D721Med (cell line): Measurements from ENCODE around the gene TNIP1.

Experiments used
- DNase-seq: peaks from one replicate; pipeline ENCODE4 v3.0.0; 2011; ENCODE audit warnings: low spot score; ENCODE audit not compliant: insufficient read length
- FAIRE-seq: peaks from 2 replicates; lab custom pipeline; 2011; peaks lifted over from hg19 to GRCh38; lab: Jason Lieb, UNC
- TF ChIP-seq, protein P1 (sequence below): IDR thresholded peaks from 2 replicates; pipeline ENCODE4 v1.5.1; 2012; ENCODE audit warnings: mild to moderate bottlenecking, control low read depth; ENCODE audit not compliant: insufficient read depth; ENCODE audit errors: missing control alignments

Gene TNIP1

DNA sequence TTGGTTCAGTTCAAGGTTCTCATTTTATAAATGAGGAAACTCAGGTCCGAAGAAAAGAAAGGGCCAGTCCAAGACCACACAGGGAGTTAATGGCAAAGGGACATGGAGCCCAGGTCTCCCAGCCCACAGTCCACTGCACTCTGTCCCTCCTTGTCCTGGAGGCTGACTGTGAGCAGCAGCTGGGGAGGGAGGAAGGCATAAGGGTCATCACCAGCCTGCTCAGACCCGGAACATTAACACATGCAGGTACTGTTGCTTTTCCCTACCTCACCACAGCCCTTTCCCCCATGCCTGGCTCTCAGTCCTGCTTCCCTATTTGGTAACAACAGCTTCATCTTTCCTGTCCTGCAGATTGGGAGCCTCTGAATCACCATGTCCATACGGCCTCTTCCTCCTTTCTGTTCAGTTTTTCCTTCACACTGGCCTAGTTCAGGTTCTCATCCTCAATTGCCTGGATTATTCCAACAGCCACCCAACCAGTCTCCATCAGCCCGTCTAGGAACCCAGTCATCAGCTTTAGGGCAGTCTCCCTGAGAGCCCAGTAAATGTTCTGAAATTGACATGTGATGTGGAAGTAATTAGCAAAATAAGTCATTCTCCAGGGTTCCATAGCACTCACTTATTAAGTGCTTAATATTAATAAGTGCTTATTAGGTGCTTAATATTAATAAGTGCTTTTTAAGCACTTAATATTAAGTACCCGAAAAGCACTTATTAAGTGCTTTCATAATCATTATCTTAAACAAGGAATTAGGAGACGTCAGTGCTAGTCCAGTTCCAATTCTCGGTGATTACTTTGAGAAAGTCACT, 56.2 kb downstream of the TNIP1 start:
- no peak for DNase-seq
- FAIRE-seq = no peak
- TF ChIP-seq, protein P1, sequence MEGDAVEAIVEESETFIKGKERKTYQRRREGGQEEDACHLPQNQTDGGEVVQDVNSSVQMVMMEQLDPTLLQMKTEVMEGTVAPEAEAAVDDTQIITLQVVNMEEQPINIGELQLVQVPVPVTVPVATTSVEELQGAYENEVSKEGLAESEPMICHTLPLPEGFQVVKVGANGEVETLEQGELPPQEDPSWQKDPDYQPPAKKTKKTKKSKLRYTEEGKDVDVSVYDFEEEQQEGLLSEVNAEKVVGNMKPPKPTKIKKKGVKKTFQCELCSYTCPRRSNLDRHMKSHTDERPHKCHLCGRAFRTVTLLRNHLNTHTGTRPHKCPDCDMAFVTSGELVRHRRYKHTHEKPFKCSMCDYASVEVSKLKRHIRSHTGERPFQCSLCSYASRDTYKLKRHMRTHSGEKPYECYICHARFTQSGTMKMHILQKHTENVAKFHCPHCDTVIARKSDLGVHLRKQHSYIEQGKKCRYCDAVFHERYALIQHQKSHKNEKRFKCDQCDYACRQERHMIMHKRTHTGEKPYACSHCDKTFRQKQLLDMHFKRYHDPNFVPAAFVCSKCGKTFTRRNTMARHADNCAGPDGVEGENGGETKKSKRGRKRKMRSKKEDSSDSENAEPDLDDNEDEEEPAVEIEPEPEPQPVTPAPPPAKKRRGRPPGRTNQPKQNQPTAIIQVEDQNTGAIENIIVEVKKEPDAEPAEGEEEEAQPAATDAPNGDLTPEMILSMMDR = no peak

DNA sequence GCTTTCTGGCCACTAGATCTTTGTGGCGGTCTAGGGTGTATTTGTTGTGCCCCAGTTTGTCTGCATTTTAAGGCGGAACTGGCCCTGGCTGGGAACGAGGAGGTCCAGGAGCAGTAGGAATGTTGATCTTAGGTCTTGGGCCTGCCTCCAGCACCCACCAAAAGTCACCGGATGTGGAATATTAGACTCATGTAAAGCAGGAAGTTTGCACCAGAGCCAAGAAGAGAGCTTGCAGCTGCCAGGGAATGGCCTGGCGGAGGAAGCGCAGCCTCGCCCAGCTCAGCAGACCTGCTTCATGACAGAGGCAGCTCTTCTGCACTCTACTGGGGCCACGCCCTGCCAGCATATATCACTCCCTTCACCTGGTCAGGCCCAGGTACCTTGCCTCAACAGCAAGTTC, 57.2 kb downstream of the TNIP1 start:
- DNase-seq (no peak), FAIRE-seq (no peak)
- TF ChIP-seq, protein P1 = no peak

DNA sequence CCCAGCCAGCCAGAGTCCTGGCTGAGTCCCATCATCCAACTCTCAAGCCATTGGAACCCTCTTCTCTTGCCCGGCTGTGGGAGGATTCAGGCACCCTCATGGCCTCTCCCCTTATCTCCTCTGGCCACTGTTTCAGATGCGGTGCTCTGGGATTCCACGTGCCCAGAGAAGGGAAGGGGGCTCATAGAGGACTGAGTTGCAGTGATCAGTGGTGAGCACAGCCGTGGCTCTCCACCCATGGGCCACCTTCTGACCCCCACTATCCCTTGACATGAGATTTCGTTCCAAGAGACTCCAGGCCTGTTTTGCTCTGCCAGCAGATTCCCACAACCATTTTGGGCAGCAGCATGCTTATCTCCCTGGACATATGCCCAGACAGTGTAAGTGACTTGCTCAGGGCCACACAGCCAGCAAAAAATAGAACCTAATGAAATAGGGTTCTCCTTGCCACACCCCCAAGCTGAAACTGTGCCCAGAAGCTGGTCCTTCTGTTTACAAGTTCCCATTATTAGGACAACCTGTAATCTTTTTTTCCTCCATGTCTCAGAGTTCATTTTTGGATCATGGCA, 57.7 kb downstream of the TNIP1 start:
- TF ChIP-seq, protein P1 = no peak
- FAIRE-seq (no peak), DNase-seq (no peak)

DNA sequence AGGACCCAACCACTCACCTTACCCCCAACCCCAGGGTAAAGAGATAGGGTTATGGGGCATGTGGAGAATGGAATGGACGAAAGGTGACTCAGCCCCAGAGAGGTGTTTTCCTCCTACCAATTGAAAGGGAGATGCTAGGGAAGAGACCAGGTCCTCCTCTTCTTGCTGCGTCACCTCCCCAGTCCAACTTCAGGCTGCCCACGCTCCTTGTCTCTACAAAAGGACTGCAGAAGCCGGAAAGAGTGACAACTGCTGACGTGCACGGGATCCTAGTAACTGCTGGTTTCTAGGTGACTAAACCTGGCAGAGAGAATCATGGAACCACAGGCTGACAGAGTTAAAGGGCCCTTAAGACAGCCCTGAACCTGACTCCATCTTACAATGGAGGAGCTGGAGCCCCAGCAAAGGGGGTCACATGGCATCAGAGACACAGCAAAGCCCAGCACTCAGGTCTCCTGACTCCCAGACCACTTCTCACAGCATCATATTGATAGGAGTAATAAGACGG, 58.3 kb downstream of the TNIP1 start:
- no peak for FAIRE-seq
- TF ChIP-seq, protein P1 = no peak
- DNase-seq = no peak

DNA sequence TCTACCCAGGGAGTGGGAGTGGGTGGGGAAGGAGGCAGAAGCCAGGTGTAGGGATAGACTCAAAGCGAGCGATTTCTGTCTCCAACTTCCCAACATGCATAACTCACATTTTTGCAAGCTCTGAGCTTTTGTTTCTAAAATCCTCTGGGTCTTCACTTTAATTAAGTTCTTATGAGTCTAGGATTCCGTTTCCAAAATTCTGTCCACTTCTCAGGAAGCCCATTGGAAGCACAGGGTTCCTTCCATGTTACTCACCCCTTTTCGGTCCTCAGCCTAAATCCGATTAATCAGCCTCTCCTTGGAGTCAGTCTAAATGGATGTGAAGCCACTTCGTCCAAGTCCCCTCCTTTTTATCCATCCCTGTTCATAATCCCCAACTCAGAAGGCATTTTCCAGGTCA, 59.1 kb downstream of the TNIP1 start:
- TF ChIP-seq, protein P1 = no peak
- no peak for FAIRE-seq

DNA sequence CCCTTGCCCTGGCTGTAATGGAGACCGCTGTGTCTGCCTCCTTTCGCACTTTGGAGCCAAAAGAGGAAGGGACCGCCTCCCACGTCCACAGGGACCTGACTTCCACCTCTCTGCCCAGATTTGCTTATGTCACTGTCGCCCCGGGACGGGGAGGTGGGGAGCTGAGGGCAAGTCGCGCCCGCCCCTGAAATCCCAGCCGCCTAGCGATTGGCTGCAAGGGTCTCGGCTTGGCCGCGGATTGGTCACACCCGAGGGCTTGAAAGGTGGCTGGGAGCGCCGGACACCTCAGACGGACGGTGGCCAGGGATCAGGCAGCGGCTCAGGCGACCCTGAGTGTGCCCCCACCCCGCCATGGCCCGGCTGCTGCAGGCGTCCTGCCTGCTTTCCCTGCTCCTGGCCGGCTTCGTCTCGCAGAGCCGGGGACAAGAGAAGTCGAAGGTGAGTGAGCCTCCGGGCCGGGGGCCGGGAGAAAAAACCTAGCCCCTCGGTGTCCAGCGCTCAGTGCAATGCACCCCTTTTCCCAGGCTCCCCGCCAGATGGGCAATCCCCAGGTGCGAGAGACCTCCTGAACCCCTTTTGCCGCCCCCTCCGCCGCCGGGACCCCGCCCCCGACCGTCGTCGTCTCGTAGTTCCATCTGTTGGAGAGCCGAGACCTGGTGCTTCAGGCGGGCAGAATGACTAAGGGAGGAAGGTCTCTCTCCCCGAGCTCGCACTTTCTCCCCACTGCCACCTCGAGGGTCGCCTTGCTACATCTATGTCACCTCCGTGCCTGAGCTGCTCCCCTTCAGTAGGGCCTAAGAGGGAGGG, 60.3 kb downstream of the TNIP1 start, which contains the start of gene GPX3:
GPX3 (plus strand) TSS at position 288 of the 807 bp plus-strand sequence; CDS start at position 352, 64 bp downstream.
- TF ChIP-seq, protein P1 = no peak
- peak; percentile 91 for DNase-seq
- no peak for FAIRE-seq

More for the DNA sequence above, 59.1 kb downstream of the TNIP1 start:
- no peak for DNase-seq
